ENCODE results near the gene KLHL24.
A peak's percentile ranks its signal among the peaks of the same experiment; 100 is the strongest.
"Not testable (repeated sequence)": the region's sequence is repeated elsewhere in the genome, so short reads cannot be mapped to it uniquely, and the experiment has no call there.

KLHL24 gene

DNA sequence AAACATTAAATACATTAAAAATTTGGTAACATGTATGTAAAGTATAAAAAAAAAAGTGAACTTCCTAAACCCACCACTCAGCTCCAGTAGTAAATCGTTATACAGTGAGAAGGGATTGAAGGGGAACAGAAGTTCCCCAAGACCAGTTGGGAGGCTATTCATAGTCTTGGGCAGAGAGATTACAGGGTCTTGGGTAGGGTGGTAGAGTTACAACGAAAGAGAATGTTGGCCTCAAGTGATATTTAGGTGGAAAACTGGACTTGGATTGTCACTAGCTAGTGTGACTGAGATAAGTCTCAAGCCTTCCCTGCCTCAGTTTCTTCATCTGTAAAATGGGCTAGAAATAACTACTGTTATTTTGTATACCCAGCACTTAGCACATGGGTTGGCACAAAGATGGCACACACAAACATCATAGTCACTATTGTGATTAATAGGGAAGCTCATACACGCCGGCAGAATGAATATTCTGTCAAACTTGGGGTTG, 61.7 kb downstream of the KLHL24 start:
- peak overlapping the region; percentile 99 for H3K4me3 ChIP-seq (replicated peaks; ENCODE audit: low read depth, low read length)
- no peak for DNase-seq (ENCODE audit: extremely low read depth, low read depth)
- TF ChIP-seq, protein P1, sequence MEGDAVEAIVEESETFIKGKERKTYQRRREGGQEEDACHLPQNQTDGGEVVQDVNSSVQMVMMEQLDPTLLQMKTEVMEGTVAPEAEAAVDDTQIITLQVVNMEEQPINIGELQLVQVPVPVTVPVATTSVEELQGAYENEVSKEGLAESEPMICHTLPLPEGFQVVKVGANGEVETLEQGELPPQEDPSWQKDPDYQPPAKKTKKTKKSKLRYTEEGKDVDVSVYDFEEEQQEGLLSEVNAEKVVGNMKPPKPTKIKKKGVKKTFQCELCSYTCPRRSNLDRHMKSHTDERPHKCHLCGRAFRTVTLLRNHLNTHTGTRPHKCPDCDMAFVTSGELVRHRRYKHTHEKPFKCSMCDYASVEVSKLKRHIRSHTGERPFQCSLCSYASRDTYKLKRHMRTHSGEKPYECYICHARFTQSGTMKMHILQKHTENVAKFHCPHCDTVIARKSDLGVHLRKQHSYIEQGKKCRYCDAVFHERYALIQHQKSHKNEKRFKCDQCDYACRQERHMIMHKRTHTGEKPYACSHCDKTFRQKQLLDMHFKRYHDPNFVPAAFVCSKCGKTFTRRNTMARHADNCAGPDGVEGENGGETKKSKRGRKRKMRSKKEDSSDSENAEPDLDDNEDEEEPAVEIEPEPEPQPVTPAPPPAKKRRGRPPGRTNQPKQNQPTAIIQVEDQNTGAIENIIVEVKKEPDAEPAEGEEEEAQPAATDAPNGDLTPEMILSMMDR (IDR thresholded peaks at IDR 0.05; ENCODE audit: low read depth, low read length, missing control alignments): no peak

DNA sequence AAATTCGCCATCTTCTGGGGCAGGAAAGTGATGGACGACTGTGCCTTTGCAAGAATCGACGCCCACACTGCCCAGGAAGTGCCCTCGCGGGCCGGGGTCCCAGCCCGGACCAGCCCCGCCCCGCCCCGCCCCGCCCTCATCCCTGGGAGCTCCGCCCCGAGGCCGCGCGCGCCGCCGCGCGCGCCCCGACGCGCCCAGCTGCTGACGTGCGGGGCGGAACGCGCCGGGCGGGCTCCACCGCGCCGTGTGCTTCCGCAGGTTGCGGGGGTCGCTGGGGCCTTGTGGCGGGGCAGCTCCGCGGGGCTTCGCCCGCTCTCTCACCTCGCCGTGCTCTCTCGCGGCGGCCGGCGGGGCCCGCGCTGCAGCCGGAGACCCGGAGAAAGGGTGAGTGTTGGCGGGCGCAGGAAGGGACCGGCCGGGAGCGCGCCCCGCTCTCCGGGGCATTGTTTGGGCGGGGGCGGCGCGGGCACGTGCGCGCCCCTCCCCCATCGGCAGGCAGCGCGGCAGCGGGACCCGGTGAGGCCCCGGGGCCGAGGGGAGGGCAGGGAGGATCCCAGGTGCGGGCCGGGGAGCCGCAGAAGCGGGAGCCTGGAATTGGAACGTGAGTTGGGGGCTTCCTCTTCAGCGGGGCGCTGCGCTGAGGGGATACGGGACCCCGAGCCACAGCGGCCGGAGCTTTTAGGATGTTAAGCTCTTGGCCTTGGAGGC, 62.3 kb downstream of the KLHL24 start, which contains the start of gene YEATS2:
Gene YEATS2, plus strand, starts transcription at position 188 of the 708 bp plus-strand sequence. CDS start 17,366 bp downstream, outside the sequence.
- TF ChIP-seq, protein P1 (IDR thresholded peaks at IDR 0.05; ENCODE audit: low read depth, low read length, missing control alignments): no peak
- peak within 1 kb of the TSS; percentile 99 for H3K4me3 ChIP-seq (replicated peaks; ENCODE audit: low read depth, low read length)
- no peak for DNase-seq (ENCODE audit: extremely low read depth, low read depth)

DNA sequence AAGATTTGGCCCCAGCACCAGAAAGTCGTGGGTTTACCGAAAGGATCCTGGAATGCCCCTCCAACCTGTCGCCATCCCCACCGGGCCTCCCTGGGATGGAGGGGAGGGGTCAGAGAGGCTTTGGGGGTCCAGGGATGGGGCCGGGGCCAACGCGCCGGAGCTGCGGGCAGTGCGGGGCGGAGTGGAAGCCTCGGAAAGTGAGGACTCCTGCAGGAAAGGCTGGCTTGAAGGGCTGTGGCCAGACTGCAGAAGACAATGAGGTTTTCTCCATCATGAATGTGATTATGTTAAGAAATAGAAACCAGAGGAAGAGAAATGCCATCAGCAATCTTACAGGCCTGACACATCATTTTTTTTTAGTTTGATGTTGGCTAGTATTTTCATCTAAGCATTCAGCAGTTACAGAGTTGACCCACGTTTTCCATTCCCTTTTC, 62.9 kb downstream of the KLHL24 start:
- DNase-seq (ENCODE audit: extremely low read depth, low read depth): no peak
- TF ChIP-seq, protein P1 (IDR thresholded peaks at IDR 0.05; ENCODE audit: low read depth, low read length, missing control alignments): no peak
- H3K4me3 ChIP-seq (replicated peaks; ENCODE audit: low read depth, low read length): peak overlapping the region; percentile 99

DNA sequence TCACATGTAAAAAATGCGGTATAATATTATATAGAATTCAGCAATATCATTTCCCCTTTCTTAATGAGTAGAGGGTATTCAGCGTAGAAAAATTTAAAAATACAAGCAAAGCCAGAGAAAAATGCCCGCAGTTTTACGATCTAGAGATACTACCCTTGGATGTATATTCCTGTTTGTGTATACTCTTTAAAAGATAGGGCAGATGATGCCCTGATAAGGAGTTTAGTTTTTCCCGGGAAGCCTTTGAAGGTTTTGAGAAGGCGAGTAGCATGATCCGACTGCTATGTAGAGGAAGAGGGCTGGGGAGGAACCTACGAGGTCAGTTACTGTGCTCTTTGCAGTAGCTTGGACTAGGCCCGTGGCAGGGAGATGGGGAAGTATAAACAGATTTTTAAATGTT, 63.3 kb downstream of the KLHL24 start:
- H3K4me3 ChIP-seq (replicated peaks; ENCODE audit: low read depth, low read length): peak overlapping the region; percentile 99
- no peak for DNase-seq (ENCODE audit: extremely low read depth, low read depth)
- TF ChIP-seq, protein P1 (IDR thresholded peaks at IDR 0.05; ENCODE audit: low read depth, low read length, missing control alignments): no peak

DNA sequence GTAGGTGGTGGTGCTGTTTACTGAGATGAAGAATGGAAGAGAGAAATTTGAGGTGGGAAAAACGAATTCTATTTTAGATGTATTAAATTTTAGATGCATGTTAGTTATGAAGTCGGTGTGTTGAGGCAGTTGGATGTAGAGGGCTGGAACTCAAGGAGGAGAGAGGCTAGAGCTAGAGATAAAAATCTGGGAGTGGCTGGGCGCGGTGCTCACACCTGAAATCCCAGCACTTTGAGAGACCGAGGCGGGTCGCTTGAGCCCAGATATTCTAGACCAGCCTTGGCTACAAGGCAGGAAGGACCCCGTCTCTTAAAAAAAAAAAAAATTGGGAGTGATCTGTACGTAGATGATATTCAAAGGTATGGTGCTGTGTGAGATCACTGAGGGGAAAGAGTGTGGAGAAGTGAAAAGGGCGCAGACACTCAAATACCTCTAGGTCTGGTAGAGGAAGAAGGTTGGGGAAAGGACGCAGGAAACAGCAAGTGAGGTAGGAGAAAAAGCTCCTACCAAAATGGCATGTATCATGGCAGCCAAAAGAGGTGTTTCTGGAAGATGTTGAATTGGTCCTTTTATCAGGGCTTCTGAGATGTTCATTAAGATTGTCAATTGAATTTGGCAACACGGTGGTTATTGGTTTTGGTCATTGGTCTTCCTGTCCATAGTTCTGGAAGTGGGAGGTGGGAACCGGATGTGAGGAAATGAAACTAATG, 64.0 kb downstream of the KLHL24 start:
- TF ChIP-seq, protein P1 (IDR thresholded peaks at IDR 0.05; ENCODE audit: low read depth, low read length, missing control alignments): no peak
- no peak for DNase-seq (ENCODE audit: extremely low read depth, low read depth)
- H3K4me3 ChIP-seq (replicated peaks; ENCODE audit: low read depth, low read length): peak overlapping the region; percentile 99

DNA sequence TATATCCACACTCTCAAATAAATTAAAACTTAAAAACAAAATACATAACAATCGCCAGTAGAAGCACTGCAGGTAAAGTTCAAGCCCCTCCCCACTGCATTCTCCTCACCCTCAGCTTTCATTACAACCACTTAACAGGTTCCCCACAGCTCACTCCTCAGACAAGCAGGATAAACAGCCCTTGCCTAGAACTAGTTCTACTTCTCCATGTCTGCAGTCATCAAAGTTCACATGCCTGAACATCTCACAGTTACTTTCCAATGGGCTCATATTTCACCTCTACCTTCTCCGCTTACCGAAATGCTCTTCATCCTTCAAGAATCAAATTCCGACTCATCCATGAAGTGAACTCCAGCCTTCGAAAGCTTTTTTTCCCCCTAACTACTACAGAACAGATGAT, 66.3 kb downstream of the KLHL24 start:
- TF ChIP-seq, protein P1 (IDR thresholded peaks at IDR 0.05; ENCODE audit: low read depth, low read length, missing control alignments): no peak
- H3K4me3 ChIP-seq (replicated peaks; ENCODE audit: low read depth, low read length): no peak overlapping the region
- DNase-seq (ENCODE audit: extremely low read depth, low read depth): no peak

DNA sequence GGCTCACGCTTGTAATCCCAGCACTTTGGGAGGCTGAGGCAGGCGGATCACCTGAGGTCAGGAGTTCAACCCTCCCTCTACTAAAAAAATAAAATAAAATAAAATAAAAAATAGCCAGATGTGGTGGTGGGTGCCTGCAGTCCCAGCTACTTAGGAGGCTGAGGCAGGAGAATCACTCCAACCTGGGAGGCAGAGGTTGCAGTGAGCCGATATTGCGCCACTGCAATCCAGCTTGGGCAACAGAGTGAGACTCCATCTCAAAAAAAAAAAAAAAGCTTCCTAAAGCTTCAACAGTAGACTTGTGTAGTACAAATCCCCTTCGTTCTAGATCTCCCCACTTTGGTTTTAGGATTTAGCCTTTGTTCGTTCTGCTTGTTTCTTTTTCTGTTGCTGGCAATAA, 68.5 kb downstream of the KLHL24 start:
- DNase-seq (ENCODE audit: extremely low read depth, low read depth): not testable (repeated sequence)

More for the DNA sequence above, 68.5 kb downstream of the KLHL24 start:
- not testable (repeated sequence) for H3K4me3 ChIP-seq (replicated peaks; ENCODE audit: low read depth, low read length)
